SK-N-SH treated with all-trans-retinoic acid at 6 μM for 48 hours (cell line): ENCODE data around the gene IRF2BPL.

Source experiments
- ATAC-seq: fragments of 200-7000 bp; cut with Tn5 transposase; 3 replicates; pipeline ENCODE4 v1.9.1; 2020; ENCODE audit warnings: mild to moderate bottlenecking, moderate library complexity
- ARNTL ChIP-seq: fragments of 450-650 bp; formaldehyde crosslinking; IDR thresholded peaks from 2 replicates; pipeline ENCODE4 v1.5.0; 2020; ENCODE audit warnings: low read depth, mild to moderate bottlenecking, moderate library complexity, borderline replicate concordance
- BACH2 ChIP-seq: fragments of 250-450 bp; sonication (Bioruptor Pico); IDR thresholded peaks from 2 replicates; pipeline ENCODE4 v1.9.0; 2021; ENCODE audit warnings: mild to moderate bottlenecking, borderline replicate concordance
- CREB5 ChIP-seq: fragments of 250-450 bp; sonication (Bioruptor Pico); IDR thresholded peaks from 2 replicates; pipeline ENCODE4 v1.5.1; 2020; ENCODE audit warnings: low read depth, mild to moderate bottlenecking, moderate library complexity
- CSRNP3 ChIP-seq: fragments of 250-450 bp; sonication (Bioruptor Pico); IDR thresholded peaks from 2 replicates; pipeline ENCODE4 v1.5.1; 2021; ENCODE audit warnings: mild to moderate bottlenecking, moderate library complexity
- ESRRG ChIP-seq: fragments of 250-450 bp; sonication (Bioruptor Pico); IDR thresholded peaks from 2 replicates; pipeline ENCODE4 v1.6.1; 2021; ENCODE audit warnings: mild to moderate bottlenecking
- ISL1 ChIP-seq: fragments of 250-450 bp; sonication (Bioruptor Pico); IDR thresholded peaks from 2 replicates; pipeline ENCODE4 v2.1.2; 2022; ENCODE audit warnings: mild to moderate bottlenecking, moderate library complexity
- OSR1 ChIP-seq: fragments of 250-450 bp; sonication (Bioruptor Pico); IDR thresholded peaks from 2 replicates; pipeline ENCODE4 v1.8.0; 2022; ENCODE audit warnings: moderate library complexity, mild to moderate bottlenecking, inconsistent platforms
- PATZ1 ChIP-seq: fragments of 250-450 bp; sonication (Bioruptor Pico); IDR thresholded peaks from 2 replicates; pipeline ENCODE4 v1.8.0; 2020; ENCODE audit warnings: mild to moderate bottlenecking, moderate library complexity, borderline replicate concordance
- POU6F1 ChIP-seq: fragments of 250-450 bp; sonication (Bioruptor Pico); IDR thresholded peaks from 2 replicates; pipeline ENCODE4 v1.8.0; 2021; ENCODE audit warnings: low read depth, mild to moderate bottlenecking, moderate library complexity, borderline replicate concordance
- SNAI2 ChIP-seq: fragments of 250-450 bp; sonication (Bioruptor Pico); IDR thresholded peaks from 2 replicates; pipeline ENCODE4 v1.5.0; 2020; ENCODE audit warnings: mild to moderate bottlenecking, moderate library complexity
- TOX ChIP-seq: fragments of 250-450 bp; sonication (Bioruptor Pico); IDR thresholded peaks from 2 replicates; pipeline ENCODE4 v1.8.0; 2021; ENCODE audit warnings: mild to moderate bottlenecking, moderate library complexity, borderline replicate concordance
- TSHZ2 ChIP-seq: fragments of 250-450 bp; sonication (Bioruptor Pico); IDR thresholded peaks from 2 replicates; pipeline ENCODE4 v1.5.0; 2020; ENCODE audit warnings: mild to moderate bottlenecking, moderate library complexity
- ZFP3 ChIP-seq: fragments of 250-450 bp; sonication (Bioruptor Pico); IDR thresholded peaks from 2 replicates; pipeline ENCODE4 v1.5.0; 2020; ENCODE audit warnings: mild to moderate bottlenecking, moderate library complexity
- ZFP30 ChIP-seq: fragments of 450-650 bp; formaldehyde crosslinking; IDR thresholded peaks from 2 replicates; pipeline ENCODE4 v1.5.0; 2022; ENCODE audit warnings: mild to moderate bottlenecking, moderate library complexity
- ZNF565 ChIP-seq: fragments of 450-650 bp; formaldehyde crosslinking; conservative IDR thresholded peaks from 2 replicates; pipeline ENCODE4 v1.5.0; 2020; ENCODE audit warnings: low read depth, mild to moderate bottlenecking, moderate library complexity
- ZNF8 ChIP-seq: fragments of 450-650 bp; formaldehyde crosslinking; IDR thresholded peaks from 2 replicates; pipeline ENCODE4 v1.5.0; 2020; ENCODE audit warnings: mild to moderate bottlenecking, moderate library complexity

IRF2BPL gene

GRCh38 chr14:77033622-77034589, 5.4 kb upstream of the IRF2BPL start (continued):
- no peak for TF ChIP-seq ZFP30
- TF ChIP-seq ZFP3 (CRISPR knock-in tag): no peak
- TF ChIP-seq ARNTL: no peak

- no peak for TF ChIP-seq ZNF8
- 0 out of 2 replicates have a peak, but pooled peaks have one; percentile 22 for TF ChIP-seq TSHZ2 (CRISPR knock-in tag)
- TF ChIP-seq CSRNP3 (CRISPR knock-in tag): no peak; the same call in 1 of the 2 replicates
- TF ChIP-seq BACH2 (CRISPR knock-in tag): no peak
- TF ChIP-seq ISL1 (CRISPR knock-in tag): peak; percentile 20; the same call in 1 of the 2 replicates
- TF ChIP-seq ESRRG (CRISPR knock-in tag): 0 out of 2 replicates have a peak, but pooled peaks have one; percentile 24
- TF ChIP-seq SNAI2: no peak
- no peak for TF ChIP-seq POU6F1 (CRISPR knock-in tag)
- TF ChIP-seq PATZ1 (CRISPR knock-in tag): peak; percentile 45; the same call in 1 of the 2 replicates
- TF ChIP-seq OSR1 (CRISPR knock-in tag): no peak
- ATAC-seq: peak; percentile 75
Observed at GRCh38 chr14:77032844-77033621, 4.5 kb upstream of the IRF2BPL start.

- no peak; the same call in 2 of the 3 replicates for ATAC-seq
- TF ChIP-seq TOX (no peak), ARNTL (no peak), PATZ1 (CRISPR knock-in tag) (no peak), CREB5 (no peak), ZNF565 (CRISPR knock-in tag) (no peak)
Observed at GRCh38 chr14:77032491-77032843, 4.0 kb upstream of the IRF2BPL start.
